Measurements from ENCODE around the gene CLIC4. TPM values are rescaled to one million over a fixed set of nuclear protein-coding genes. Genes with fewer than 3 reads are reported as not detected.
"Not testable (repeated sequence)": the region's sequence is repeated elsewhere in the genome, so short reads cannot be mapped to it uniquely, and the experiment has no call there.

CLIC4 gene
- 697 and 711 TPM in 2 replicates for total RNA-seq

DNA sequence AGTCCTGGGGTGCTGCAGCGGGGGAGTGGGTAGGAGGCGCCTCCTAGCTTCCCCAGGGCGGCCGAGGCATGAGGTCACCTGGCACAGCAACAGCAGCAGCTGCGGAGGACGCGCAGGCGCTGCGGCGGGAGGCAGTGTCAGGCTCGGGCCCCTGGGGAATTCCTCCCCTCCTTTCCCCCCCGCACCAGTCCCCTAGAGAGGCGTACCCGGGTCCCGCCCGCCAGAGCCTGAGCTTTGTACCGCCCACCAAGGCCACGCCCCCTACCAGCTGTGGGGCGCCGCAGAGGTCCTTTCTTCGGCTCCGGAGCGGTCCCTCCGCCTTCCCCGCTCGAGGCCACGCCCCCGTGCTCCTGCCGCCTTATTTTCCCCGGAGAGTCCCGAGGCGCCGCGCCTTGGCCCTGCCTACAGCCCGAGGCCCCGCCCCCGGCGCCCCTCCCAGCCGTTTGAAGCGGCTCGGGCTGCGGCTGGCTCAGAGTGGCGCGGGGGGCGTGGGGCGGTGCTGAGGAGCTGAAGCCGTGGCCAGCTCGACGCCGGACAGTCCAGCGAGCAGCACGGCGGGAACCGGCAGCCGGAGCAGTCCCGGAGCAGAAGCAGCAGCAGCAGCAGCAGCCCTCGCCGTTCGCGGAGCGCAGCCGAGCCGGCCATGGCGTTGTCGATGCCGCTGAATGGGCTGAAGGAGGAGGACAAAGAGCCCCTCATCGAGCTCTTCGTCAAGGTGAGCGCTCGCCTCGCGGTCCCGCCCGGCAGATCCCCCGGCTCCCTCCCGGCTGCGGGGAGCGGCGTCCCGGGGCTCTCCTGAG, at the start of gene CLIC4:
Gene CLIC4 (plus strand): TSS at position 537 of the 800 bp plus-strand sequence. CDS start 107 bp downstream, at position 644.
- H3K36me3 ChIP-seq (ENCODE audit: insufficient read depth, low read length), result peaks cover 9% of the 10 kb centered on the region
- peak within 1 kb of the TSS; percentile 44 for H2AFZ ChIP-seq (ENCODE audit: low read length)
- peak within 1 kb of the TSS; percentile 78 for H3K27ac ChIP-seq (ENCODE audit: low read depth, low read length)
- H3K9me3 ChIP-seq (ENCODE audit: low read depth, low read length), result no peaks in the 10 kb centered on the region
- H3K4me3 ChIP-seq (ENCODE audit: insufficient read depth, low read length), result peak within 1 kb of the TSS; percentile 80
- TF ChIP-seq, protein P1, sequence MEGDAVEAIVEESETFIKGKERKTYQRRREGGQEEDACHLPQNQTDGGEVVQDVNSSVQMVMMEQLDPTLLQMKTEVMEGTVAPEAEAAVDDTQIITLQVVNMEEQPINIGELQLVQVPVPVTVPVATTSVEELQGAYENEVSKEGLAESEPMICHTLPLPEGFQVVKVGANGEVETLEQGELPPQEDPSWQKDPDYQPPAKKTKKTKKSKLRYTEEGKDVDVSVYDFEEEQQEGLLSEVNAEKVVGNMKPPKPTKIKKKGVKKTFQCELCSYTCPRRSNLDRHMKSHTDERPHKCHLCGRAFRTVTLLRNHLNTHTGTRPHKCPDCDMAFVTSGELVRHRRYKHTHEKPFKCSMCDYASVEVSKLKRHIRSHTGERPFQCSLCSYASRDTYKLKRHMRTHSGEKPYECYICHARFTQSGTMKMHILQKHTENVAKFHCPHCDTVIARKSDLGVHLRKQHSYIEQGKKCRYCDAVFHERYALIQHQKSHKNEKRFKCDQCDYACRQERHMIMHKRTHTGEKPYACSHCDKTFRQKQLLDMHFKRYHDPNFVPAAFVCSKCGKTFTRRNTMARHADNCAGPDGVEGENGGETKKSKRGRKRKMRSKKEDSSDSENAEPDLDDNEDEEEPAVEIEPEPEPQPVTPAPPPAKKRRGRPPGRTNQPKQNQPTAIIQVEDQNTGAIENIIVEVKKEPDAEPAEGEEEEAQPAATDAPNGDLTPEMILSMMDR (IDR thresholded peaks at IDR 0.05; ENCODE audit: extremely low read depth, low read depth, low read length), result no peak
- peaks cover 42% of the 10 kb centered on the region for H3K4me1 ChIP-seq (ENCODE audit: insufficient read depth, low read length)
- H3K27me3 ChIP-seq (ENCODE audit: insufficient read depth, low read length), result no peaks in the 10 kb centered on the region
- H3K4me2 ChIP-seq (ENCODE audit: insufficient read depth, low read length), result peak within 1 kb of the TSS; percentile 85
- peak; percentile 96 for DNase-seq (ENCODE audit: insufficient read length, low spot score, missing footprints)
- H4K20me1 ChIP-seq (ENCODE audit: insufficient read depth, low read length), result peaks cover 38% of the 10 kb centered on the region
- H3K79me2 ChIP-seq (ENCODE audit: insufficient read depth, low read length), result peaks cover 48% of the 10 kb centered on the region

DNA sequence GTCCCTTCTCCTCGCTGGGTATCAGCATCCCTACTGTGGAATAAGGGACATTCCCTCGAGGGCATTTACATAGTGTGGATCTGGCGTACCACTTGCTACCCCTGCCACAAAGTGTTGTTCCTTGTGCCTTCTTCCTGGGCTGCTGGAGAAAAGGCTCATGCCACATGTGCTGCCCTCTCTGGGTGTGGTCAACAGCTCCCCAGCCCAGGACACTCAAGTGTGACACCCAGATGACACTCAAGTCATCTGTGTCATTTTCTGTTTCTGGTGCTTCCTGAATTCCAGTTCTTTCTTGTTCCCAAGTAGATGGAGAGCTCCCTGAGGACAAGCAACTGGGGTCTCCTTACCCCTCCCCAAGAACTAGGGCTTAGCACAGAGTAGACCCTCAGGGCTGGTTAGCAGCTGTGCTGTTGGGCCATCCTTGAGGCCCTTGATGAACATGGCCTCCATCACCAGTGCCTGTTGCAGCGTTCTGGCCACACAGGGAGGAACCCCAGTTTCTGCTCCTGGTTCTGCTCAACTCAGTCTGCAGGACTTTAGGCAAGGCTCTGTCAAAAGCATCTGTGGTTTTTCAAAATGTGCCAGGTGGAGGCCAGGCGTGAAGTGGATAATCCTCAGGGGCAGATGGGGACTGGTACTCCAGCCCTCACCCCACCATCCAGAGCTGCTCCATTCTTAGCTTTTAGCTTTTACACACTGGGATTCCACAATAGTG, 49.0 kb upstream of the CLIC4 start:
- H3K36me3 ChIP-seq (ENCODE audit: insufficient read depth, low read length), result no peaks in the 10 kb centered on the region
- no peaks in the 10 kb centered on the region for H3K9me3 ChIP-seq (ENCODE audit: low read depth, low read length)
- H3K4me1 ChIP-seq (ENCODE audit: insufficient read depth, low read length), result peaks cover 8% of the 10 kb centered on the region
- TF ChIP-seq, protein P1 (IDR thresholded peaks at IDR 0.05; ENCODE audit: extremely low read depth, low read depth, low read length), result no peak
- no peak overlapping the region for H3K4me2 ChIP-seq (ENCODE audit: insufficient read depth, low read length)
- no peaks in the 10 kb centered on the region for H4K20me1 ChIP-seq (ENCODE audit: insufficient read depth, low read length)
- no peak overlapping the region for H3K4me3 ChIP-seq (ENCODE audit: insufficient read depth, low read length)
- H3K79me2 ChIP-seq (ENCODE audit: insufficient read depth, low read length), result no peaks in the 10 kb centered on the region
- no peak overlapping the region for H3K27ac ChIP-seq (ENCODE audit: low read depth, low read length)
- H3K27me3 ChIP-seq (ENCODE audit: insufficient read depth, low read length), result no peaks in the 10 kb centered on the region
- no peak overlapping the region for H2AFZ ChIP-seq (ENCODE audit: low read length)
- no peak for DNase-seq (ENCODE audit: insufficient read length, low spot score, missing footprints)

DNA sequence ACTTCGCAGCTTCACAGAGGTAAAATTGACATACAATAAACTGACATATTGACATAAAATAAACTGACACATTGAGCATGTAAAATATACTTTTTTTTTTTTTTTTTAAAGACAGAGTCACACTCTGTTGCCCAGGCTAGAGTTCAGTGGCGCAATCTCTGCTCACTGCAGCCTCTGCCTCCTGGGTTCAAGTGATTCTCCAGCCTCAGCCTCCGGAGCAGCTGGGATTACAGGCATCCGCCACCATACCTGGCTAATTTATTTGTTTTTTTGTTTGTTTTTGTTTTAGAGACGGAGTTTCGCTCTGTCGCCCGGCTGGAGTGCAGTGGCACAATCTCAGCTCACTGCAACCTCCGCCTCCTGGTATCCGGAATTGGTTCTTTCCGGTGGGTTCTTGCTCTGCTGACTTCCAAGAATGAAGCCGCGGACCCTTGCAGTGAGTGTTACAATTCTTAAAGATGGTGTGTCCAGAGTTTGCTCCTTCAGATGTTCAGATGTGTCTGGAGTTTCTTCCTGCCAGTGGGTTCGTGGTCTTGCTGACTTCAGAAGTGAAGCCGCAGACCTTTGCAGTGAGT, 48.4 kb upstream of the CLIC4 start:
- H4K20me1 ChIP-seq (ENCODE audit: insufficient read depth, low read length), result no peaks in the 10 kb centered on the region
- peaks cover 8% of the 10 kb centered on the region for H3K4me1 ChIP-seq (ENCODE audit: insufficient read depth, low read length)
- no peak overlapping the region for H2AFZ ChIP-seq (ENCODE audit: low read length)
- no peaks in the 10 kb centered on the region for H3K9me3 ChIP-seq (ENCODE audit: low read depth, low read length)
- no peaks in the 10 kb centered on the region for H3K27me3 ChIP-seq (ENCODE audit: insufficient read depth, low read length)
- no peak for DNase-seq (ENCODE audit: insufficient read length, low spot score, missing footprints)
- H3K79me2 ChIP-seq (ENCODE audit: insufficient read depth, low read length), result no peaks in the 10 kb centered on the region
- H3K4me2 ChIP-seq (ENCODE audit: insufficient read depth, low read length), result no peak overlapping the region
- H3K36me3 ChIP-seq (ENCODE audit: insufficient read depth, low read length), result no peaks in the 10 kb centered on the region
- H3K4me3 ChIP-seq (ENCODE audit: insufficient read depth, low read length), result no peak overlapping the region
- TF ChIP-seq, protein P1 (IDR thresholded peaks at IDR 0.05; ENCODE audit: extremely low read depth, low read depth, low read length), result no peak
- H3K27ac ChIP-seq (ENCODE audit: low read depth, low read length), result no peak overlapping the region

DNA sequence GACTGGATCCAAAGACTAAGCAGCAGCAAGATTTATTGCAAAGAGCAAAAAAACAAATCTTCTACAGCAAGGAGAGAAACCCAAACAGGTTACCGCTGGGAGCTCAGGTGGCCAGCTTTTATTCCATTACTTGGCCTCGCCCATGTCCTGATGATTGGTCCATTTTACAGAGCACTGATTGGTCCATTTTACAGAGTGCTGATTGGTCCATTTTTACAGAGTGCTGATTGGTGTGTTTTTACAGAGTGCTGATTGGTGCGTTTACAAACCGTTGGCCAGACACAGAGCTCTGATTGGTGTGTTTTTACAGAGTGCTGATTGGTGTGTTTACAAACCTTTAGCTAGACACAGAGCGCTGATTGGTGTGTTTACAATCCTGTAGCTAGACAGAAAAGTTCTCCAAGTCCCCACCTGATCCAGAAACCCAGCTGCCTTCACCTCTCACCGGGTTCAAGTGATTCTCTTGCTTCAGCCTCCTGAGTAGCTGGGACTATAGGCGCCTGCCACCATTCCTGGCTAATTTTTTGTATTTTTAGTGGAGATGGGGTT, 47.7 kb upstream of the CLIC4 start:
- H3K4me2 ChIP-seq (ENCODE audit: insufficient read depth, low read length); H3K36me3 ChIP-seq (ENCODE audit: insufficient read depth, low read length); H3K9me3 ChIP-seq (ENCODE audit: low read depth, low read length); H3K4me3 ChIP-seq (ENCODE audit: insufficient read depth, low read length); H4K20me1 ChIP-seq (ENCODE audit: insufficient read depth, low read length); H3K27me3 ChIP-seq (ENCODE audit: insufficient read depth, low read length); H3K4me1 ChIP-seq (ENCODE audit: insufficient read depth, low read length); DNase-seq (ENCODE audit: insufficient read length, low spot score, missing footprints); H2AFZ ChIP-seq (ENCODE audit: low read length); H3K79me2 ChIP-seq (ENCODE audit: insufficient read depth, low read length); H3K27ac ChIP-seq (ENCODE audit: low read depth, low read length): not testable (repeated sequence)

DNA sequence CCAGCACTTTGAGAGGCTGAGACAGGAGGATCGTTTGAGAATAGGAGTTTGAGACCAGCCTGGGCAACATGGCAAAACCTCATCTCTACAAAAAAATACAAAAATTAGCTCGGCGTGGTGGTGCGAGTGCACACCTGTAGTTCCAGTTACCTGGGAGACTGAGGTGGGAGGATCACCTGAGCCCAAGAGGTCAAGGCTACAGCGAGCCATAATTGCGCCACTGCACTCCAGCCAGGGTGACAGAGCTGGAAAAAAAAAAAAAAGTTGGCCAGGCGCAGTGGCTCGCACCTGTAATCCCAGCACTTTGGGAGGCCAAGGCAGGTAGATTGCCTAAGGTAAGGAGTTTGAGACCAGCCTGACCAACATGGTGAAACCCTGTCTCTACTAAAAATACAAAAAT, 46.9 kb upstream of the CLIC4 start:
- not testable (repeated sequence) for H3K4me3 ChIP-seq (ENCODE audit: insufficient read depth, low read length); DNase-seq (ENCODE audit: insufficient read length, low spot score, missing footprints); H3K27ac ChIP-seq (ENCODE audit: low read depth, low read length); H3K4me2 ChIP-seq (ENCODE audit: insufficient read depth, low read length); H3K36me3 ChIP-seq (ENCODE audit: insufficient read depth, low read length); H3K4me1 ChIP-seq (ENCODE audit: insufficient read depth, low read length); H3K27me3 ChIP-seq (ENCODE audit: insufficient read depth, low read length); H3K79me2 ChIP-seq (ENCODE audit: insufficient read depth, low read length); H3K9me3 ChIP-seq (ENCODE audit: low read depth, low read length); H2AFZ ChIP-seq (ENCODE audit: low read length); H4K20me1 ChIP-seq (ENCODE audit: insufficient read depth, low read length)

Measured in osteoblast (primary cell).